Left cardiac atrium (tissue), 4 donors: ENCODE results near the gene CAMSAP2. TPM values are rescaled to one million over a fixed set of nuclear protein-coding genes. Genes with fewer than 3 reads are reported as not detected.

ENCODE experiments used
- ATAC-seq, 2 donors: fragments of 200-7000 bp; cut with Tn5 transposase; one replicate each; pipeline ENCODE4 v1.9.1; 2020; ENCODE audit warnings: mild to moderate bottlenecking in 2 of 2, moderate library complexity in 2 of 2
- DNase-seq: peaks from one replicate; pipeline ENCODE4 v3.0.0-alpha.2; 2020
- intact Hi-C, 2 donors: fragments of 100-400 bp; cut with DNase I; formaldehyde crosslinking; loops; one replicate each; pipeline versions ENCODE4 v1.14.1 to v1.15.1; 2022 to 2023
- long read RNA-seq: library from polyadenylated mRNA; unstranded; transcript quantifications from one replicate; pipeline ENCODE4 v2.0.0, GENCODE V29; 2021
- total RNA-seq, 2 donors: library from RNA; stranded (reverse); fragmentation: NEBNext Ultra II Directional; extraction: Animal tissue kit (Norgen Biotek cat#: 25700); gene quantifications; one replicate each; pipeline ENCODE4 v1.2.1, GENCODE V29; 2021
- donor health status: DM: no; HTN: yes; CAD: no.
- donor health status: DM: no; HTN: yes; CAD: no; lungs with severe emphysema.
- donor health status: DM: yes; HTN: yes; CAD: no.
- donor health status: Dilated cardiomyopathy.

Gene CAMSAP2, protein sequence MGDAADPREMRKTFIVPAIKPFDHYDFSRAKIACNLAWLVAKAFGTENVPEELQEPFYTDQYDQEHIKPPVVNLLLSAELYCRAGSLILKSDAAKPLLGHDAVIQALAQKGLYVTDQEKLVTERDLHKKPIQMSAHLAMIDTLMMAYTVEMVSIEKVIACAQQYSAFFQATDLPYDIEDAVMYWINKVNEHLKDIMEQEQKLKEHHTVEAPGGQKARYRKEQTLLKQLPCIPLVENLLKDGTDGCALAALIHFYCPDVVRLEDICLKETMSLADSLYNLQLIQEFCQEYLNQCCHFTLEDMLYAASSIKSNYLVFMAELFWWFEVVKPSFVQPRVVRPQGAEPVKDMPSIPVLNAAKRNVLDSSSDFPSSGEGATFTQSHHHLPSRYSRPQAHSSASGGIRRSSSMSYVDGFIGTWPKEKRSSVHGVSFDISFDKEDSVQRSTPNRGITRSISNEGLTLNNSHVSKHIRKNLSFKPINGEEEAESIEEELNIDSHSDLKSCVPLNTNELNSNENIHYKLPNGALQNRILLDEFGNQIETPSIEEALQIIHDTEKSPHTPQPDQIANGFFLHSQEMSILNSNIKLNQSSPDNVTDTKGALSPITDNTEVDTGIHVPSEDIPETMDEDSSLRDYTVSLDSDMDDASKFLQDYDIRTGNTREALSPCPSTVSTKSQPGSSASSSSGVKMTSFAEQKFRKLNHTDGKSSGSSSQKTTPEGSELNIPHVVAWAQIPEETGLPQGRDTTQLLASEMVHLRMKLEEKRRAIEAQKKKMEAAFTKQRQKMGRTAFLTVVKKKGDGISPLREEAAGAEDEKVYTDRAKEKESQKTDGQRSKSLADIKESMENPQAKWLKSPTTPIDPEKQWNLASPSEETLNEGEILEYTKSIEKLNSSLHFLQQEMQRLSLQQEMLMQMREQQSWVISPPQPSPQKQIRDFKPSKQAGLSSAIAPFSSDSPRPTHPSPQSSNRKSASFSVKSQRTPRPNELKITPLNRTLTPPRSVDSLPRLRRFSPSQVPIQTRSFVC (N-terminal part only)
- total RNA-seq, result 10 to 100 TPM; 32.1 to 40.9 TPM
- long read RNA-seq, partial matches to known transcripts, result 1 of 2 reads
- long read RNA-seq, other reads (novel, unspliced or antisense), result 1 of 2 reads

DNA sequence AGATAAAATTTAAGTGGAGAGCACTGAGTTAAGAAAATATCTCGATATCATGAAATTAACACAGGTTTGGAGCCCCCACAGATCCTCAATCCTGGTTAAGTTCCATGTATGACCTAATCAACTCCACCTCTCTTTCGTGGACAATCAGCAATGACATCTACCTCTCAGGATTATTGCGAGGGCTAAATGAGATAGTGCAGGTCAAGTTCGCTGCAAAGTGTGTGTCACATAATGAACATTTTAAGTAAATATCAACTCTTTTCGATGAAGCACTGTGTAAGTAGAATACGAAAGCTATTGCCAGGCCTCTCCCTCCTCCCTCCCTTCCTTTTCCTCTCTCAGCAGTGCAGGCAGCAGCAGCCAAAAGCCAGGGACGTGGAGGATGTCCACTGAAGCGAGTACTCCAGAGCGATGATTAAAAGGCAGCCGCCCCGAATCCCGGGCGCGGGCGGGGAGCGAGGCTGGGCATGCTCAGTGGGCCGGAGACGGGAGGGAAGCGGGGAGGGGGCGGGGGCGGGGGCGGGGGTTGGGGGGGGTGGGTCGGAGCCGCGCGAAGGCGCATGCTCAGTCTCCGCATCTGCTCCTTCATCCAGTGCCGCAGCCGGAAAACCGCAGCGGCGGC lies at the start of gene CAMSAP2:
CAMSAP2 (plus strand) TSS at position 567 of the 622 bp plus-strand sequence. CDS start 935 bp downstream, outside the sequence.
- peak; percentile 93 for DNase-seq
- ATAC-seq, result peak; percentile 91 to 92
- intact Hi-C loops, result no loop called here

DNA sequence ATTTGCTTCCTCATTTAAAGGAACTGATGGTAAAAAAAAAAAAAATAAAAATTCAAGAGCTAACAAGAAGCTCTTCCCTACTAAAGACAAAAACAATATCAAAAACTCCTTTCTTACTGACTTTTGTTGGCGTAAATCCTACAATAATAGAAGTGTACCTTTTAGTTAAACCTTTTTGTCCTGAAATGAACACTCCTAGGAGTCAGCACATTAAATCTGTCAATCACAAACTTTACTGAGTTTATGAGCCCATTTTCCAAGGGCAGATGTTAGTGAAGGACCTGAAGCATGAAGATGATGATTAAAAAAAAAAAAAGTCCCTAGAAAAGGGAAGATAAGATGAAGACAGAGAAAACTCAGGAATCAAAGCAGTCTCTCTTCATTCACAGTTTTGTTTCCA lies 46.4 kb upstream of the CAMSAP2 start:
- no peak for DNase-seq
- intact Hi-C loops, result no loop called here
- no peak for ATAC-seq

DNA sequence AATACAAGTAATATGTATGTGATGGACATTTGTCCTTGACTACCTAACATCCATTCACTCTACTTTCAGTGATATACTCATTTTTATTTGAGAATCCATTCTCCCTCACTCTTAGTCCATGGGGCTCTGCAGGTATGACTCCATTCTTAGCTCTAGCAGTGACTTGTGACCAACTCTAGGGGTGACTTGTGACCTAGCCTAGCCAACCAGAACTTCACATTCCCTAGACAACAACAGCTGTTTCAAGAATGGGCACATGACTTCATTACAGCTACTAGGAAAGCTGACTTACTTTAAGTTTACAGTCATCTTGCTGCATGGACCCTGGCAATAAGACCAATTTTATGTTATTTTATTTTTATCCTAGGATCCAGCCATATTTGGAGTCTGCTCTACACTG lies 45.4 kb upstream of the CAMSAP2 start:
- DNase-seq, result no peak
- intact Hi-C loops, result no loop called here
- ATAC-seq, result no peak

DNA sequence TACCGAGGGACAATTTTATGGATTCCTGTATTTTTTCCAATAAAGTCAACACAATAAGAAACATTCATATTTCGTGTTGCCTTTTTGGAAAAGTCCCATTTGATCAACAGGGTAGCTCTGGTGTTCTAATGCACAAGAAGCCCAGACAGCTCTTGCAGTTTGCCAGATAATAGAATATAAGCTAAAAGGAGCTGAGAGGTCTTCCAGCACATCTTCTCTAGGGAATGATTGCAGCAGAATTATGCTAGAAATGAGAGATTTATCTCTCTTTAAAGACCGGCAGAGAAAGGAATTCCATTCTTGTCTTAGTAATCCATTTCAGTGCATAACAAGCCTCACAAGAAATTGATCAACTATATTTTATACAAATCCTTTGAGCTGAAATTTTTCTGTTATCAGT lies 44.0 kb upstream of the CAMSAP2 start:
- ATAC-seq (no peak), DNase-seq (no peak)
- intact Hi-C loops, result no loop called here

DNA sequence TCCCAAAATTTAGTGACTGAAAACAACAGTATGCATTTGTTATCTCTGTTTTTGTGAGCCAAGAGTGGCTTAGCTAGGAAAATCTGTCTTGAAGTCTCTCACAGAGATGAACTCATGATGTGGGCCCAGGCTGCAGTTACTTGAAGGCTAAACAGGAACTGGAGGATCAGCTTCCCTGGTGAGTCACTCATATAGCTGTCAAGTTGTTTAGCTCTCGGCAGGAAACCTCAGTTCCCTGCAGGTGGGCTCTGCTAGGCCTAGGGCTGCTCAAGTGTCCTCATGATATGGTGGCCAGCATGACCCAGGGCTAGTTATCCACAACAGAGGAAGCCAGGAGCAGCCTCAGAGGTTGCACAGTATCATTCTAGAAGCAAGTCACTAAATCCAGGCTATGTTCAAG lies 38.8 kb upstream of the CAMSAP2 start:
- no peak for DNase-seq
- intact Hi-C loops, result no loop called here
- no peak for ATAC-seq

DNA sequence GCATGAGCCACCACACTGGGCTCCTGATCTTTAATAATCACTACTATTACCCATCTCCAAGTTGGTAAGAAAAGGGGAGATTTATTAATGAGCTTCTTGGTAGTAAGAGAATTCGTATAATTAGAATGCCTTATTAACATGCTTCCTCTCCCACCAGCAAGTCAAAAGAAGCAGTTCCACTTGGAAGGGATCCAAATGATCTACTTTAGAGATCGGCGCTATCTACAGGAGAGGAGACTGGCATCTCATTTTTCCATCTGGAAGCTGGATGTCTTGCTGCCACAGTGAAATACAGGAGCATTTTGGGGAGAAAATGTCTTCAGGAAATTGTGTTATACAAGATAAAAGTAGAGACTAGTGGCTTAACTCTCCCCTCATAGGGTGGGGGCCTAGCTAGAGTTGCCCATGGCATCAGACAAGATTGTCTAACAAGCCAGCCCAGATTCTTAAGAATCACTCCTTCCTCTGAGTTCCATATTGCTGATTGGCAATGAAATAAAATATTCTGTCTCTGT lies 33.6 kb upstream of the CAMSAP2 start:
- intact Hi-C loops, result no loop called here
- no peak for DNase-seq
- no peak for ATAC-seq

DNA sequence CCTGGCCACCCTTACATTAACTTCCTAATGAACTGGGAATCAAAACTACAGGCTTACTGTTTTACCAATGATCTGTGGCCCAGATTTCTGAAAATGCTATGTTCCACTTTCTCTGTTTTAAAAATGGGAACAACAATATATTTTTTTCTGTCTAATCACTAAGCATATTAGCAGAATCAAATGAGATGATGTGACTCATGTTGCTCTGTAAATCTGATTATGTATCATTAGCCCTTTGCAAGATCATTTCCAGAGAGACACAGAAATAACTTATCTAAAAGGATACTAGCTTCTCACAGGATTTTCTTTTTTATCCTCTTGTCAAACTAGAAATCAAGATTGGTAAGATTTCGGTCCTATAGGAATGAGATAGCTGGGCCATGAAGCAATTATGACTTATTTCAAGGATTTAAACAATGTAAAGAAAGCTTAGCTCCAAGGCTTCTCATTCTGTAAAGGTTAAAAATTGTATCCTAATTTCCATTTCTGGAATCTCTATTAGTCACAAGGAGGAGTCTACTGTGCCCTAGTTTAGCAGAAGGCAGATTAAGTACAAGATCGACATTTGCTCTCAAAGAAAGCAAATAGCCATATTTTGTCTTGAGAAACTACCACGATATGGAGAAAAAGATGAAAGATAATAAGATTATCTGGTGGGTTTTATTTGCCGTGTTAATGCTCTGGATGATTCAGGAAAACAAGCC lies 32.4 kb upstream of the CAMSAP2 start:
- ATAC-seq, result no peak
- no peak for DNase-seq
- intact Hi-C loops, result no loop called here

DNA sequence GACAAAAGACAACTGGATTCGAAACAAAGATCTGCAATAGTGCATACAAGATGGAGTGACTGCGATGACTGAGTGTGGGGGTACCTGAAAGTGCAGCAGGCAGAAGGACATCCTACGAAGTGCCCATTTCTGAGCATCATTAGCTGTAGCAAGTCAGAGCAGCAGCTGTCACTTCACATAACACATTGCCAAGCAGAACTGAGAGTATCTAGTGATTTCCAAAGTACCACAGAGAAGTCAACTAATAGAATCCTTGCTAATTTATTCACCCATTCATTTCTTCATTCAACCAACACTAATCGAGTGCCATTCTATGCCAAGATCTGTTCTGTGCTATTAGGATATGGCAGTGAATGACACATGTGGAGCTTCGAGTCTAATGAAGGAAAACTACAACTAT lies 31.6 kb upstream of the CAMSAP2 start:
- intact Hi-C loops, result no loop called here
- no peak for ATAC-seq
- DNase-seq, result no peak

DNA sequence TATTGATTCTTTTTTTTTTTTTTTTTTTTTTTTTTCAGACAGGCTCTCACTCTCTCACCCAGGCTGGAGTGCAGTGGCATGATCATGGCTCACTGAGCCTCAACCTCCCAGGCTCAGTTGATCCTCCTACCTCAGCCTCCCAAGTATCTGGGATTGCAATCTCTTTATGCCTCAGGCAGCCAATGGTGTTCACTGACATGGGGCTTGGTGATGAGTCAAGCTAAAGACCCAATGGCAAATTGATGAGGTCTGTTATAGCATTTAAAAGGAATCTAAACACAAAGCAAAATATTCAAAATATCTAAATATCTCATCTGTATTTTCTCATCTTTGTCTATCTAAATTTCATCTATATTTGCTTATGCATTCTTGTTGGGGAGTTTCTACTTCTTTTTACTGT lies 30.5 kb upstream of the CAMSAP2 start:
- intact Hi-C loops, result no loop called here
- no peak for ATAC-seq
- no peak for DNase-seq

DNA sequence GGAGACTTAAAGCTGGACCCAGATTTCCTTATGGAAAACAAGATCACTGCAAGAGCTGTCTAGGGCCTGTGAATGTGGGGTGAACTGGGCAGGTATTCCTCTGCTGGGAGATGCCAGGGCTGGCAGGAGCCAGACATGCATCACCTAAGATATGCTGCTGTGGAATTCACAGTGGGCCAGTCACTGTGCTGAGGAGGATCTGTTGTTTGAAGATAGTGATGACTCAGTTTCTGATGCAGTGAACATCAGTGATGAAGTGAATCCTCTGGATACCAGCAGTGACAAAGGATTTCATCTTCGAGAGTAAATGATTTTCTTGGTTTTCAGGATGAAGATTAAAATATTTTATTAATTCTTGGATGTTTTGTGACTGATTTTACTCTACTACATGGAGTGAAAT lies 29.9 kb upstream of the CAMSAP2 start:
- ATAC-seq (peak in 1 of 2 donors; percentile 85), DNase-seq (no peak)
- intact Hi-C loops, result no loop called here

DNA sequence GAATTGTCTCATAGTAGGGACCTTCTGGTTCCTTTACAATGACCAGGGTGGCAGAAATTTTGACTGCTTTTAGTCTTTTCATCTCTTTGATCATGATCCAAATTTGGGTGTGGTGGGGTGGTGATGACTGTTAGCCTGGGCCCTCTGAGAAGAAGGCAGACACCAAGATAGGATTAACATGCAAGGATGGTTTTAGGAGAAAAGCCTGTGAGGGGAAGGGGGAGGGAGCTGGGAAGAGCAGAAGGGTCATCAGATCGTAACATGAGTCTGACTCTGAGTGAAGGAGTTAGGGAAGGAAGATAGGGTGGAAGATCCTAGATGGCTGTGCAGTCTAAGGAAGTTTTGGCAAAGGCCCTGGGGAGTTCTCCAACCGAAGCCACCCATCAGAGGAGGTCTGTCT lies 28.5 kb upstream of the CAMSAP2 start:
- intact Hi-C loops, result no loop called here
- DNase-seq (no peak), ATAC-seq (no peak)

DNA sequence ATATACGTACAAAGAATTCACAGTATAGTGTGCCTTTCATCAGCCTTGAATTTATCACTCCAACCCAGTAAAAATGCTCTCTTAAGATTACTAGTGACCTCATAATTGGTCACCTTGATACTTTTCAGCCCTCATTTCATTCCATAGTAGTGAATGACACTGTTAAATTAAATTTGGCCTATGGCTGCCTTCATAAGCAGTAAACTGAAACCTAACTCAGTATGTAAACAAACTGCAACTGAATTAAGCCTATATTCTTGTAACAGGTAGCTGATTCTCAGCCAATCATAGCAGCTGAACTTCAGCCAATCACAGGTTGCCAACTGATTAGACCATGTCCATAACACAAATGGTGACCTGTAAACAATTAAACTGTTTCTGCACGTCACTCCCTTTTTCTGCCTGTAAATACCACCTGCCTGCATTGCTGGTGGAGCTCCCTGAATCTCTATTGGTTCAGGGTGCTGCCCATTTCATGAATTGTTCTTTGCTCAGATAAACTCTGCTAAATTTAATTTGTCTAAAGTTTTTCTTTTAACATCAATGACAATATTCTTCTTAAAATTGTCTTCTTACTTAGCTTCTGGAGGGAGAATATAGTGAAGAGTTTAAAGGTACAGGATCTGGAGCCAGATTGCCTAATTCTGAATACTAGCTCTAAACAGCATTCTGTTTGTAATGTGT lies 24.0 kb upstream of the CAMSAP2 start:
- DNase-seq, result no peak
- intact Hi-C loops, result no loop called here
- ATAC-seq, result no peak

DNA sequence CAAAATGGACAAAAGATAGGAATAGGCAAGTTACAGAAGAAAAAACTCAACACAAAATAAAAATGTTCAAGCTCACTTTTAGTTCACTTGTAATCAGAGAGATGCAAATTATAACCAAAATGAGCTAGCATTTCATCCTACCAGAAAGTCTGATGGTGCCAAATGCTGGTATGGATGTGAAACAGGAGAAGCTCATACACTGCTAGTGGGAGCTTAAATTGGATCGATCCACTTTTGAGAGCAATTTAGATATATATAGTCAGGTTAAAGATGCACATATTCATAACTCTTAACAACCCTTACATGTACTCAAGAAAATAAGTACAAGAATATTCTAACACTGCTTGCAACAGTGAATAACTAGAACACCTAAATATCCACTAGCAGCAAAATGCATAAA lies 18.5 kb upstream of the CAMSAP2 start:
- intact Hi-C loops, result no loop called here
- ATAC-seq (no peak), DNase-seq (no peak)

DNA sequence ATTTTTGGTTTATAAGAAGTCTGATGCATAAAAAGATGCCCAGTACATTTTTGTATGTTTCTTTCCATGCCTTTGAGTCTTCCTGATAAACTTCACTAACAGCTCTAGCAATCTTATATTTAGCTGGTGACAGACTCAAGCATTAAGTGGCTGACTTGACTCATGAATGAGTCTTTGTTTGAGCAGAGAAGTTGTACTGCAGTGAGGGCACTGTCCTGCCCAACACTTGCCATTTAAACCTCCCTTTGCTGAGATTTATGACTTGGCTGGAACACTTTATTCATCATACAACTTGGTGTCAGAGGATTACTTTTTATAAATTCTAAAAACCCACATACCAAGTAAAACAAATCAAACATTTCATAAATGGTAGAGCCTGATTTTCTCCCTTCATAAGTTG lies 14.6 kb upstream of the CAMSAP2 start:
- no peak for DNase-seq
- intact Hi-C loops, result no loop called here
- ATAC-seq, result peak in 1 of 2 donors; percentile 67

DNA sequence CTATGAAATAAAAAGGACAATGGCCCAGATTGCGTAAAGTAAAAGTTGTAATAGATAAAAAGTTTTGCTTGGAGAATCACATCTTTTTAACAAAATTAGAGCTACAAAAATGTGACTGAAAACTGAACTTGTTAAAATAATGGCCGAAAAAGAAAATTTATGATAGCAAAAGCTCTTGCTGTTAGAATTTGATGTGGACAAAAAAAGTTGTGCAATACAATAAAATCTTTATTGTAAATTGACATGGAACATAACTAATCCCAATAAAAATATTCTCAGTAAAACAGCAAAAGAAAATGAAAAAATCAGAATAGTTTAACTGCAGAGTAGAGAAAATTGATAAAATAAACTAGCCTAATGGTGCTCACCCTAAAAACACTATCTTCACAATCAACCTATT lies 11.4 kb upstream of the CAMSAP2 start:
- DNase-seq, result no peak
- intact Hi-C loops, result loop anchor here in 1 of 2 donors (5.0 kb wide), 1 partner anchor 45 kb away; no protein-coding TSS in a partner anchor
- no peak for ATAC-seq

DNA sequence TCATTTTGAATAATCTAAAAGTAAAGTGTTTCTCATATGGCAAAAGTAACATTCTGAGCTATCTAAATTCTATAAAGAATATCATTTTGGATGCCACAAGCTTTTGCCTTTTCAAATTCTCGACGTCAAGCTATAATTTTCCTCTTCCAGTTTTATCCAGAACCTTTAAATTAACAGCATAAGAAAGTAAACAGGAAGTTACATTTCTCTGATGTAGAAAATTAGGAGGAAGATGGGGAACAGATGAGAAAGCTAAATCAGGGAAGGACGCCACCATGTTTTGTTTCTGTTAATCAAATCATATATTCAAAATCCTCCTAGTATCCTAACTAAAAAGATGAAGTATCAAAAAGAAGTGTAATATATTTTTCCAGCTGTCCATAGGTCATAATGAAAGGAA lies 8.8 kb upstream of the CAMSAP2 start:
- ATAC-seq (no peak), DNase-seq (no peak)
- intact Hi-C loops, result loop anchor here in 1 of 2 donors (5.0 kb wide), 1 partner anchor 48 kb away; no protein-coding TSS in a partner anchor

DNA sequence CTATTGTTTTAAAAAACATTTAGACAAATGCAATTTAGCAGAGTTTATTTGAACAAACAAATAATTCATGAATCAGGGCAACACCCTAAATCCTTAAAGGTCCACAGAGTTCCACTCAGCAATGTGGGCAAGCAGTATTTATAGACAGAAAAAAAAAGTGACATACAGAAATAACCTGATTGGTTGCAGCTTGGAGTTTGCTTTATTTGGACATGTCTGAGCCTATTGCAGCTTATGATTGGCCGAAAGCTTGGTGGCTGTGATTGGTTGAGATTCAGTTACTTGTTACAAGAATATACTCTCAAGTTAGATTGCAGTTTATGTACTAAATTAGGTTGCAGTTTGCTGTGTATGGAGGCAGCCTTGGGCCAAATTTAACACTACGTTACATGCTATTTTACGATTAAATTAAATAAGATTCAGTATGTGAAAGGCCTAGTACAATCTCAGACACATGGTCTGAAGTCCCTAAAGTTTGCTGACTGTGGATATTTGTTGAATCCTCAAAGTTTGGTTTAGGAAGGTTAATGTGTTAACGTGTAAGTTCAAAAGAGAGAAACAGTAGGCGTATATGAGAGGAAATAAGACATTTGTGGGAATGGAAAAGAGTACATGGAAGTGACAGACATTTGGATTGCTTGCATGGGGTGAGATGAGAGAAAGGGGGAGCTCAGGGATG lies 6.9 kb upstream of the CAMSAP2 start:
- ATAC-seq, result no peak
- no peak for DNase-seq
- intact Hi-C loops, result no loop called here

DNA sequence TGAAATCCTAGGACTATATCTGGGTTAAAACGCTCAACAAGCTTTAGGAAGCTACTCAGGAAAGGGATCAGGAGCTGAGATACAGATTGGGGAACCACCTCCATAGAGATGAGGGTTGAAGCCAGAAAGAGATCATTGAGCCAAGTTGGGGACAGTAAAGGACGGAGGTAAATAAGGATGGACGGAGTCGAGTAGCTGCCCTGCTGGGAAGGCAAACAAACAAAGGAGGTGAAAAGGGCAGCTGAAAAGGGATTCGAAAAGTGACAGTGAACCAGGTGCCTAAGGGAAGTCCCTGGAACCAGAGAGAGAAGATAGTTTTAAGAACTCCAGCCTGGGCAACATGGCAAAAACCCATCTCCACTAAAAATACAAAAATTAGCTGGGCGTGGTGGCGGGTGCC lies 6.3 kb upstream of the CAMSAP2 start:
- intact Hi-C loops, result no loop called here
- no peak for DNase-seq
- no peak for ATAC-seq
